ENCODE results near the gene DNAJC13. TPM values are rescaled to one million over a fixed set of nuclear protein-coding genes. Genes with fewer than 3 reads are reported as not detected.

The DNAJC13 gene
- total and polyA plus RNA-seq, 12 donors: 7.4 to 50.5 (median 38.4) TPM

- DNase-seq: no peak
- Histone ChIP-seq H3K27me3 (no peaks in the 10 kb centered on the region), H3K36me3 (replicated peaks in 1 of 2) (peaks cover 0 to 71% of the 10 kb centered on the region in 2 donors), H3K4me3 (no peak overlapping the region), H3K27ac (no peak overlapping the region), H3K4me1 (replicated peaks in 1 of 2) (no peaks in the 10 kb centered on the region), H3K9me3 (replicated peaks in 1 of 3) (no peaks in the 10 kb centered on the region)
- intact Hi-C loops (cut with DNase I): no loop called here
- TF ChIP-seq CTCF (IDR thresholded peaks at IDR 0.05) (no peak), POLR2A (IDR thresholded peaks at IDR 0.05) (no peak)
- WGBS, 4 donors: 93 to 100% (median 98%) methylated on average over 1 of the region's 1 CpG
Measured at GRCh38 chr3:132509506-132509905, 92.2 kb downstream of the DNAJC13 start.

- Histone ChIP-seq H3K9me3 (replicated peaks in 1 of 3) (no peaks in the 10 kb centered on the region), H3K4me3 (no peak overlapping the region), H3K4me1 (replicated peaks in 1 of 2) (no peaks in the 10 kb centered on the region), H3K36me3 (replicated peaks in 1 of 2) (peaks cover 0 to 73% of the 10 kb centered on the region in 2 donors), H3K27me3 (no peaks in the 10 kb centered on the region), H3K27ac (no peak overlapping the region)
- intact Hi-C loops (cut with DNase I): no loop called here
- 95 to 96% (median 96%) methylated on average over 5 of the region's 5 CpGs for WGBS, 4 donors
- no peak for DNase-seq
- no peak for TF ChIP-seq CTCF (IDR thresholded peaks at IDR 0.05)
- no peak for TF ChIP-seq POLR2A (IDR thresholded peaks at IDR 0.05)
Measured at GRCh38 chr3:132513057-132513456, 95.8 kb downstream of the DNAJC13 start.

- no peak for DNase-seq
- H3K27me3 ChIP-seq: no peaks in the 10 kb centered on the region
- peaks cover 0 to 50% of the 10 kb centered on the region in 2 donors for H3K36me3 ChIP-seq (replicated peaks in 1 of 2)
- 90 to 98% (median 94%) methylated on average over 2 of the region's 2 CpGs for WGBS, 4 donors
- H3K27ac ChIP-seq: no peak overlapping the region
- TF ChIP-seq CTCF (IDR thresholded peaks at IDR 0.05) (no peak), POLR2A (IDR thresholded peaks at IDR 0.05) (no peak)
- intact Hi-C loops (cut with DNase I): no loop called here
- H3K9me3 ChIP-seq (replicated peaks in 1 of 3): no peaks in the 10 kb centered on the region
- H3K4me3 ChIP-seq: no peak overlapping the region
- H3K4me1 ChIP-seq (replicated peaks in 1 of 2): peaks cover 0 to 10% of the 10 kb centered on the region in 2 donors
Measured at GRCh38 chr3:132517311-132517710, 100.0 kb downstream of the DNAJC13 start.

GRCh38 chr3:132519914-132520313 is 102.6 kb downstream of the DNAJC13 start:
- no peak overlapping the region for H3K4me3 ChIP-seq
- no peak overlapping the region for H3K27ac ChIP-seq
- H3K36me3 ChIP-seq (replicated peaks in 1 of 2): peaks cover 0 to 51% of the 10 kb centered on the region in 2 donors
- peaks cover 0 to 10% of the 10 kb centered on the region in 2 donors for H3K4me1 ChIP-seq (replicated peaks in 1 of 2)
- TF ChIP-seq POLR2A (IDR thresholded peaks at IDR 0.05) (no peak), CTCF (IDR thresholded peaks at IDR 0.05) (no peak)
- no peaks in the 10 kb centered on the region for H3K27me3 ChIP-seq
- H3K9me3 ChIP-seq (replicated peaks in 1 of 3): no peaks in the 10 kb centered on the region
- intact Hi-C loops (cut with DNase I): loop anchor here in 1 of 2 donors (10.0 kb wide), 1 partner anchor 45 kb away; no protein-coding TSS in a partner anchor
- 89 to 98% (median 93%) methylated on average over 5 of the region's 5 CpGs for WGBS, 4 donors
- DNase-seq: no peak
